GM21786 (cell line): Measurements from ENCODE around the gene SHC4.
A peak's percentile ranks its signal among the peaks of the same experiment; 100 is the strongest.
"Not testable (repeated sequence)": the region's sequence is repeated elsewhere in the genome, so short reads cannot be mapped to it uniquely, and the experiment has no call there.

Experiments
- ATAC-seq: cut with Tn5 transposase; IDR thresholded peaks from one replicate; pipeline ENCODE4 v1.9.1; 2021; ENCODE audit not compliant: unreplicated experiment

The SHC4 gene

DNA sequence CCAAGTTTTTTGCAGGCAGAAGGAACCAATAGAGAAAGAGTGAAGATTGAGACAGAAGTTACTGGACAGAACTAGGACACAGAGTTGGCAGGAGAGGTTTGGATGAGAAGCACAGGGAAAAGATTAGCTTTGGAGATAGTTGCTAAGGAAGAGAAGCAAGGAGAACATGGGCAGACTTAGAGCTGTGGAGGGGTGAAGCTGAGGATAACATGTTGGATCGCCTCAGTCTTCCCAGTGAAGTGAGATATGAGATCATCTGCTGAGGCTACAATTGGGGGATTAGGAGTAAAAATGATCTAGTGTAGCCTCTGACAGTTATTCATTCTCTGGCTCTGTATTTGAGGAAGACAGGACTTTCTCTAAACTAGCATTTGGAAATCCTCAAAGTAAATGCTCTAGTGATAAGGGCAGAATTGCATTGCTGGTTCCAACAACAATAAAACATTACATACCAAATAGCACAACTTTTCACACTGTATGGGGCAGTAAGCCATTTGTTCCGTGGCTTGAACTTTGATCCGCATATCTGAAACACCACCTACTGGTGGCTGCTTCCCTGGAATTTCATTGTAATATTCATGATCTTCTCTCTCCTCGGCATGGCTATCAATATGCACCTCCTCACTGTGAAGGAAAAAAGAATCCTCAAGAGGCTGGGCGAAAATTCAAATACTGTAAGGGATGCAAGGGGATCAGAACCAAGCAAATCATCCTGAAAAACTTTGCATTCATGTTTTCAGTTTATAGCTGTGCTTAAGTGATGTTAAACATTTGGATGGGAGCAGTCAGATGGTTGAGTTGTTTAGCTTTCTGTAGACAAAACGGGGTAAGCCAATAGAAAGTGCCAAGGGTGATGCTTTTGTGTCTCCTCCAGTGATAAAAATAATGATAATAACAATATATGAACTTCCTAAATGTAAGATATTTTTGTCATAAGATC, 107.9 kb downstream of the SHC4 start:
- ATAC-seq: no peak

DNA sequence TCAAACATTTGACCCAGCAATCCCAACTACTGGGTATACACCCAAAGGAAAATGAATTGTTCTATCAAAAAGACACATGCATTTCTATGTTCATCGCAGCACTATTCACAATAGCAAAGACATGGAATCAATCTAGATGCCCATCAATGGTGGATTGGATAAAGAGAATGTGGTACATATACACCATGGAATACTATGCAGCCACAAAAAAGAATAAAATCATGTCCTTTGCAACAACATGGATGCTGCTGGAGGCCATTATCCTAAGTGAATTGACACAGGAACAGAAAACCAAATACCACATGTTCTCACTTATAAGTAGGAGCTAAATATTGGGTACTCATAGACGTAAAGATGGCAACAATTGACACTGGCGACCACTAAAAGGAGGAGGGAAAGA, 109.3 kb downstream of the SHC4 start:
- ATAC-seq: not testable (repeated sequence)

DNA sequence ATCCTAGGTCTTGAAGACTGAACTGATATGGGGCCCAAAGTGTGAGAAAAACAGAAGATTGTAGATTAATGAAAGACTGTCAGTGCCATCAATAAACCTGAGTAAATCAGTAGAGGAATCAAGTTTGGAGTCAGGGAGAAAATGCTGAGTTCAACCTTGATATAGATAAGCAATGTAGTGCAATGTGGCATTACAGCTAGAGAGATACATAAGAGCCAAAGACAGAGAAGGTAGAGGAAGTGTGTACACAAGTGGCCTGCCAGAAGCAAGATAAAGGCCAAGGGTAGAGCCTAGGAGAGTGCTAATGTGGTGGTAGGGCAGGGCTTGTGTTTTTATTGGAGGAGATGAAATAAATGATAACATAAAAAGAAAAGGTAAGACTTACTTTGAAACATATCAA, 111.8 kb downstream of the SHC4 start:
- ATAC-seq: no peak

DNA sequence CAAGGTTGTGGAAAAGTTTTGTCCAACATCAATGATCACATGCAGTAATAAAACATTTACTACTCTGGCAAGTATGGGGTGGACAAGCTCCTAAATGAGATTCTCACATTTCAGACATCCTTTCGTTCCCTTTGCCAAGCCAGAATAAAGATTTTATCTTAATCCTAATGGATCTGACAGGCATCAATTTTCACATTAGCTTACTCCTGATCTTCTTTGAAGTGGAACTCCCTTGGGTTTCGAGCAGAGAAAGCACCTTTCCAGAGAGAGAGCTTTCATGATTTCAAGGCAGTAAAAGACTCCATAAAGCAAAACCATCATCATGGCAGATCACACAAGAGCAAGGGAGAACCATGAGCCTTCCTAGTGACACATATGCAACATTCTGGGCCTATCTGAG, 113.1 kb downstream of the SHC4 start:
- ATAC-seq: no peak

DNA sequence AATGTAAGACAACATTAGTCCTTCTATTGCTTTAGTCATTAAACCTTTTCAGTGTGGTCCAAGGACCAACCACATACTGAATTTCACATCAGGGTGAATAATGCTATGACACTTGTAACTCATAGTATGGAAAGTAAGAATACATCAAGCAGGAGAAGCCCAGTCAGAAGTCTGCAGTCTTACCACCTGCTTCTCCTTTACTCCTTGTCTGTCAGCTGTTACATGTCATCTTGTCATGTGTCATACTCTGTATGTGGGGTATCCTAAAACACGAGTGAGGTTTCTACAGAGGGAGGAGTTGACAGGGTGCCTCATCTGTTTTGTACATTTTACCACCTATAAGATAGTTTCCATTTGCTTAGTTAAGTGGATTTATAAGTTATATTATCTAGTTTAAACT, 118.6 kb downstream of the SHC4 start:
- ATAC-seq: no peak

DNA sequence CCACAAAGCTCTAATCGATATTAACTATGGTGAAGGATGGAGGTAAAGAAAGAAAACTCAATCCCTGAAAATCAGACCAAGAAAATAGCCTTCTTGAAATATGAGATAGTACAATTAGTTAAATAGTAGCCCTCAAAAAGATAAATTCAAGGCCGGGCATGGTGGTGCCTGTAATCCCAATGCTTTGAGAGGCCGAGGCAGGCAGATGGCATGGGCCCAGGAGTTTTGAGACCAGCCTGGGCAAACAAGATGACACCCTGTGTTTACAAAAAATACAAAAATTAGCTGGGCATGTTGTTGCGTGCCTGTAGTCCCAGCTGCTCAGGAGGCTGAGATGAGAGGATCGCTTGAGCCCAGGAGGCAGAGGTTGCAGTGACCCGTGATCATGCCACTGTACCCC, 121.2 kb downstream of the SHC4 start:
- no peak for ATAC-seq

DNA sequence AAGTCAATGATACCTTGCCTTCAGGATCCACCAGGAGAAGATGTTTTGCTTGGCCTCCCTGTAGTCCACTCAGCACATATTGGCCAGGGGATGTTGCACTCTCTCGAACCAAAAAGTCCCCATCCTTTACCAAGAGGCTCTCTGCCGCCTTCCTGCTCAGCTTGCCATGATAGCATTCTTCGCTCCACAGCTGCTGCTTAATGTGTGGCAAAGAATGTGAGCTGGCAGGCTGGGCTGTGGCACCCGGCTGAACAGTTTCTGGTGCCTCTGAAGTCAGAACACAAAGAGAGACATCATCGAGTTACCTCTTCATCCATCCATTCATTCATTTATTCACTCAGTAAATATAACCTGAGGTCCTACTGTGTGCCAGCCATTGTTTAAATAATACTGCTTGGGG, 129.0 kb downstream of the SHC4 start:
- no peak for ATAC-seq

DNA sequence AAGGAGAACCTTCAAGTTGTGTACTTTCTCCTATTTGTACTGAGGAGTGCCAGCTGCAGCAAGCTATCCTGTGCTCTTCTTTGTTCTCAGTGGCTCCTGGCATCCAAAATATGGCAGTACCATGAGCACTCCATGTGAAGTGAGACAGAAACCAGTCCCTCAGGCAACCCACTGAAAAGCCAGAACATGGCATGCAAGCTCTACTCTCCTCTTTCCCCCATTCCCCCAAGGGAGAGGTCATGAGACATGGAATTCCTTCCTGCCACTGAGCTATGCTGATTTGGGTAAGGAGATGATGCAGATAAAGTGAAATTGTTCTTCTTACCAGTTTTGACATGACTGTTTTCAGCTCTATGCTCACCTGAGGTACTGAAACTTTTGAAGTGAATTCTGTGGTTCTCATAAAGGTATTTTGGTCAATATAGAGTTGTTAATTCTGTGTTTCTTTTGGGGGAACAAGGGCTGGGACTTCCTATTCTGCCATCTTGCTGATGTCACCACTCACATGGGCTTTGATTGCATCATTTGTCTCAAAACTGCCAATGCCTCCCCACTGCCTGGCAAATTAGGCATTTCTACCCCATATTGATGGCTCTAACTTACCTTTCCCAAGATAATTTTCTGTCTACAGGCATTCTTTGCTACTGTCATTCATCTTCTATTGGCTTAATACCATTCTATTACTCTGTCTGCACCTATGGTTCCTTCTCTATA, 130.0 kb downstream of the SHC4 start:
- ATAC-seq: no peak

DNA sequence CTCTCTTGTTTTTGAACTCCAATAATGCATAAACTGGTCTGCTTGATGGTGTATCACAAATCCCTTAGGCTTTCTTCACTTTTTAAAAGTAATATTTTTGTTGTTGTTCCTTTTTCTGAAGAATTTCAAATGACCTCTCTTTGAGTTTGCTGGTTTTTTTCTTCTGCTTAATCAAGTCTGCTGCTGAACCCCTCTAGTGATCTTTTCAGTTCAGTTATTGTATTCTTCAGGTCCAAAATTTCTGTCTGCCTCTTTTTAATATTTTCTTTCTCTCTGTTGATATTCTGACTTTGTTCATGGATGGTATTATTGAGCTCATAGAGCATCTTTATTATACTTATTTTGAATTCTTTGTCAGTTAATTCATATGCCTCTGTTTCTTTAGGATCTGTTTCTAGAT, 131.1 kb downstream of the SHC4 start:
- ATAC-seq: no peak

DNA sequence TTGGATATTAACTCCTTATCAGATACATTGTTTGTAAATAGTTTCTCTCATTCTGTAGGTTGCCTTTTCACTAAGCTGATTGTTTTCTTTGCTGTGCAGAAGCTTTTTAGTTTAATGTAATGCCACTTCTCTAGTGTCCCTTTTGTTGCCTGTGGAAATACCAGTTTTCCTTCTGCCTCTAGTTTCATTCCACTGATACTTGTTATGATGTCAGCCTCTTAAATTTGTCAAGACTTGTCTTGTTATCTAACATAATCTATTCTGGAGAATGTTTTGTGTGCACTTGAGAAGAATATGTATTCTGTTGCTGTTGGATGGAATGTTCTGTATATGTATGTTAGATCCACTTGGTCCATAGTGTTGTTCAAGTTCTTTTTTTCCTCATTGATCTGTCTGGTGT, 134.8 kb downstream of the SHC4 start:
- no peak for ATAC-seq

DNA sequence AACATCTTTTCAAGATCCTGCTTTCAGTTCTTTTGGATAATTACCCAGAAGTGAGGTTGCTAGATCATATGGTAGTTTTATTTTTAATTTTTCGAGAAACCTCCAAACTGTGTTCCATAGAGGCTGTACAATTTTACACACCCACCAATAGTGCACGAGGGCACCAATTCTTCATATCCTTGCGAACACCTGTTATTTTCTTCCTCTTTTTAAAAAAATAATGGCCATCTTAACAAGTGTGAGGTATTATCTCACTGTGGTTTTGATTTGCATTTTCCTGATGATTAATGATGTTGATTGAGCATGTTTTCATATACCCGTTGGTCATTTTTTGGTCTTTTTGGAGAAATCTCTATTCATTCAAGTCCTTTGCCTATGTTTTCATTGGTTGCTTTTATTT, 135.2 kb downstream of the SHC4 start:
- no peak for ATAC-seq

DNA sequence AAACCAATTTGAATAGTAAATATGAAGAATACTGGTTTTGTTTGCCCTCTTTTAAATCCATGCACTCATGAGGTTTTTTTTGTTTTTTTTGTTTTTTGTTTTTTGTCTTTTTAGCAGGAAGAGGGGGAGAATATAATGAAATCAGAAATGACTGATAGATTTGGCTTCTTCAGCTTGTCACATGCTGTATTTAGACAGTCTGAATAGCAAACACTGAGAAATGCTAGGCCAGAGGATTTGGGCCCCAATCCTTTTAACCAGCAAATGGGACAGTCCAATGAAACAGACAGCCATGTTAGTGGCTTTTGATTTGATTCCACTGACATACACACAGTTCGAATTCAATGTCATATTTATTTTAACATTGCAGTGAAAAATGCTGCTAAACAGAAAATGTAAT, 138.6 kb downstream of the SHC4 start:
- no peak for ATAC-seq

DNA sequence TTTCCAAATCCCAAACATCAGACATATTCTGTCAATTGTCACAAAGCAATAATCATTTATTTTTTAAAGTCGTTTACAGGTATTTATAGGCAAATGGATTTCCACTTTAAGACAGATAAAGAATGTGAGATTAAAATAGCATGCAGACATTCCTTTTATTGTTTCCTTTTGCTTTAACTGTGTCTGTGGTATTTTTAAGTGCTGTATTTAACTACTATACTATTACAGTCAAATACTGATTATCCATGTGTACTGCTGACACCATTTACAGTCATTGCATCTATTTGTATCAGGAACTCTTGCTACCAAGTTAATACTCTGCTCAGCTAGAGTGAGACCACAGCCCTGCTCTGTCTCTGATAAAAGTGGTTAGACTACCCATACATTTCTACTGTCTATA, 140.0 kb downstream of the SHC4 start:
- ATAC-seq: no peak

DNA sequence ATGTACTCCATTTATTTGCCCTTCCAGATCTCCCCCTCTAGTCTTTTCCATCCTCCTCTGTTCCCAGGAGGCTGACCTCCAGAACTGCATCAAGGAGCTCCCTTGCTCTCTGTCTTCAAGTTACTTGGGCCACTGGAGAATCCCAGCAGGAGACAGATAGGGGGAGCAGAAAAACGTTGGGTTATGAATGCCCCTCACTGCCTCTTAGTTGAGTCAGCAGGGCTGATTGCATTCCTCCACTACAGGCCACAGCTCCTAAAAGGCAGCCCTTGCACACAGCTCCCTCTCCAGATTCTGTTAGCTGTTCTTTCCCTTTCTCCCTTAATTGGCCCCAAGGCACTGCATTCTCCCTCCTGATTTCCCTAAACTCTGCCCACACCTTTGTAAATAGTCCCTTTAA, 140.5 kb downstream of the SHC4 start:
- ATAC-seq: no peak

DNA sequence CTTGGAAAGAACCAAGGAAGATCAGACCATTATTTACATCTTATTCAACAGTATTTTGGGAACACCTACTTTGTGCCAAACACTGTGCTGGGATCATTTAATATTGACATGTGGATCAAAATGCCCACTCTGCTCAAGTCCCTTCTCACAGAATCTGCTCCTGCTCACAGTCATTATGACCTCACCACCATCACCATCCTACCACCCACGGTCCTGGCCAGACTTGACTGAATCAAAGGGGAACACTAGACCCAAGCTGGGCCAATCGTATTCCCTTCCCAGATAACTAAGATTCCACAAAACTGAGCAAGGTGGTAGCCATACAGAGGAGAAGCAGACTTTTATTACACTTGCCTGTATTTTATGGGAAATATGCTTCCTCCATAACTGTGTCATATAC, 149.4 kb downstream of the SHC4 start:
- no peak for ATAC-seq

DNA sequence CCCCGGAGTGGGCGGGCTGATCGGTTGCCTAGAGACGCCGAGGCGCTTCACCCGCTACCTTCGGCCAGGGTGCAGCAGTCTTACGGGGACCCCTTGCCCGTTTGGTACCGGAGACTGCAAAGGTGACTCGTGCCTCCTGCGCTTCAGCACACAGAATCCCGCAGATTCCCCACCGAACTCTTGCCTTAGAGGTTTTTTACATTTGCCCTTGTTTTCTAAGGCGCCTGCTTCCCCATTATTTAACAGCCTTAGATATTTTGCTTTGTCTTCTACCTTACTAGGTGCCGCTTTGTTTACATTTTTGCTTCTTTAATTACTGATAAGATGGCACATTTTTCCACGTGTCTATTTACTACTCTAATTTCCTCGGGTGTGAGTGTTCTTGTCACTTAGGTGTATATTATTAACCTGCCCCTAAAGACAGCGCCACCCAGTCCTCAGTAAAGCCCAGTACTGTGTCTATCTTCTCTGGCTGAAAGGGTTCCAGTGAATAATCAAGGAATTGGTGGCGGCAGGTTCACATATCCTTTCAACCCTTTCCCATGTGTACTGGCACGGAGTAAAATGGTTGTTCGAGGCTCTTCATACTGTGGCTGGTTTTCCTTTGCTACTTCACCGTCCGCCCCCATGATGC, 152.3 kb downstream of the SHC4 start:
- no peak for ATAC-seq

DNA sequence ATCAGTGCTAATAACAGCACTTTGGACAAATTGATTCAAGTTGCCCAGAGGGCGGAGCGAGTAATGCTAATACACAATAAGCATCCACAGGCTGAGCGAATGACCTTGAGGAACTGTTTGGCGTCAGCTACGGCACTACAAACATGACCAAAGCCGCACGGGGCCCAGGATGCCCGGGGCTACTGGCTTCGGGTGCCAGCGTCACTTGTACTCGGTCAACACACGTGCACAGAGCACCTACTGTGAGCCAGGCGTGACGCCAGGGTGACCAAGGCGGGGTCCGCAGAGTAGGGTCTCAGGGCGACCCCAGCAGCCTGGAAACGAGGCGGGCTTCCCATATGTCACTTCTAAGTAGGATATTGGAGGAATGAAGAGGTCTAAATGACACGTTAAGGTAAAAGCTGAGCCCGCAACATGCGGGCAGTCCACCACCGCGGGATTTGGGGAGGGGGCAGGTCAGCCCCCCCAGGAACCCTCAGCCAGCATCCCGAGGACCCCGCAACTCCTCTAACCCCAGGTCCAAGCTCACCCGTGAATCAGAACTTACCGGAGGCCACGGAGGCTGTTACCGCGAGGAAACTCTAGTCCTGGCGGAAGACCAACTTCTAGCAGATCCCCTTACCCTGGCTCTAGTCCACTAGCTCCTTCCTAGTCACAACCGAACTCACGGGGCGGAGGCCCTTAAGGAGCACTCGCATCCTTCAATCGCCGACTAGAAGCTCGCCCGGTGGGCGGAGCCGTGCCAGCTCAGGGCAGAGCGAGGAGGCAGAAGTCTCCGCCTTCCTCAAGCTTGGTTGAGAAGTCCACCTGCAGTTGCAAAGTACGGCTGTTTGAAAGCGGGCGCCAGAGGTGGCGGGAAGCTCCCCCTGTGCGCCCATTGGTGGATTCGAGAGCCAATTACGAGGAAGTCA, 153.1 kb downstream of the SHC4 start, which contains the start of gene CEP152:
Gene CEP152 (minus strand): TSS at position 656 of the 911 bp plus-strand sequence. CDS start 5,420 bp downstream, outside the sequence.
- peak; percentile 96 for ATAC-seq

DNA sequence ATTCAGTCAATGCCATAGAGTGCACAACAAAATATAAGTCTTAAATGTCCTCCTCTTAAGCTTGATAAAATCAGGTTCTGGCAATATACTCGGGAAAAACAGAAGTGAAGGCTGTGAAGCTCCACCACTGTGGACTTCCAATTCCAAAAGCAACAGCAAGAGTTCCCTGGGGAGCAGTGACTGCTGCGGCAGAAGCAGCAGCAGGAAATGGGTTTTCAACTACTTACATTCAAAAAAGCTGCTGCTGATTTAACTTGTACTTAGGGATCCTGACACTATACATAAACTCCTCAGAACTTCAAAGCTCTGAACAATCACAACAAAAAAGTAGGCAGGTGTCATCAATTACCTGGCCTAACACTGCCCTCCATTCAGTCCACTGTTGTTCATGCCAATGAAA, 157.6 kb downstream of the SHC4 start:
- ATAC-seq: no peak

DNA sequence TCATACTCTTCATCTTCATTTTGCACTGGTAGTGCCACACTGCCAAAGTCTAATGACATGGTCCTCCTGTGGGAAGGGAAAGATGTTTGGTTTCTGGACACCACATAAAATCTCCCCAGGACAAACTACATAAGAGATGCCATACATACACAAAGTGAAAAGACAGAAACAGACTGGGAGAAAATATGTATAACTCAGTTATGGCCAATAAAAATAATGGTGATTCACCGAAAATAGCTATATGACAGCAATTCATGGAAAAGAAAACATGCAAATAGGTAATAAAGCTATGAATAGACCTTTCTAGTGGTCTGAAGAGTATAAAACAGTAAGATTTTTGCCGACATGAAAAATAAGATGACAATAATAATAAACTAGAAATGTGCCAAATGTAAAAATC, 158.1 kb downstream of the SHC4 start:
- ATAC-seq: no peak

DNA sequence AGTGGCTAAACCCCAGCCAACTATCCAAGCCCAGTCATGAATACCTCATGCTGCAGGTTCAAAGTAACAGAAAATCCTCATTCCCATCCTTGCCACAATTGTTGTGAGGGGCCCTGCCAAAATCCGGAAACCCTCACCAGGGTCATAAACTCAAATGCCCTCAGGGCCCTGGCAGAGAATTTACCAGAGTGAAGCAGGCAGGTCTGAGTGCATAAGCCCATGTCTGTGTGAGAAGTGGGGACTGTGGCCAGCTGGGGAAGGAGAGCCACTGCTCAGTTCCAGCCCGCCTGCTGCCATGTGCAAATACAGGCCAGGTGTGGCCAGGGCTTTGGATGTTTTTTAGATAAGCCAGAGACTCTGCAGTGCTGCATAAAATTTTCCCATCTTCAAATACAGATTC, 159.8 kb downstream of the SHC4 start:
- no peak for ATAC-seq

DNA sequence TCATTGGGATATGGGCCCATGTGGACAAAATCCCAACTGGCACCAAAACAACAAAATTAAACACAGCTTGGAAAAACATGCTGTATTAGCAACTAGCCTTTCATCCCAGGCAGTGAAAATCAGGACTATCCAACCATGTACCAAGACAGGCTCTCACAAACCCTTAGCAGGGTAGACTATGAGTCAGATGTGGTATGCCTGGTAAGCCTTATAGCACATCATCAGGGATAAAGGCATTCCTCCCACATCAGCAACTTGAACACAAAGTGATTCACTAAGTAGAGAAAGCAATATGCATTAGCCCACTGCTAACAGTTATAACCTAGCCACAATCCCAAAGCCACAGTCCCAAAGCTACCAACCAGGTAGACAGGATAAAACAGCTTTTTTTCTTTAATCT, 160.9 kb downstream of the SHC4 start:
- ATAC-seq: no peak
